GM12892 (cell line): Measurements from ENCODE around the gene CMTM2.

ENCODE experiments used
- POLR2AphosphoS5 ChIP-seq: IDR thresholded peaks from 2 replicates; pipeline ENCODE4 v1.6.1; 2011; ENCODE audit warnings: low read depth, low read length, control low read depth
- TAF1 ChIP-seq: IDR thresholded peaks from 2 replicates; pipeline ENCODE4 v1.6.1; 2011; ENCODE audit warnings: low read depth, mild to moderate bottlenecking, control low read depth, low read length, borderline replicate concordance

DNA sequence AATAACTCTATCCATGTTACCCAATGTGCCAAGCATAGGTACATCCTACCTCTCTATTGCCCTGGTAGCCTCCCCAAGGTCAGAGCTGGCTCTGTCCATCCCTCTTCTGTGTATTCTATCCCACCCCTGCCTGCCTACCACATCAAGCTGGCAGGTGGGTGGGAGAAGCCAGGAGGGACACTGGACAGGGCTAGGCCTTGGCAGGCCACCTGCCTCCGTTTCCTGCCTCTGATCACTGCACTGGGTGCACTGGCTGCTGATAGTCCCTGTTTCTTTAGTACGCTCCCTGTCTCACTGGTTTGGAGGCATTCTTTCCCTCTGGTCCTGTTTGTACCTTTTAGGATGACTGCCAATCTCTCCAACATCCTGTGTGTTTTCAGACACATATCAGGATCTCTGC lies 42.0 kb upstream of the CMTM2 start:
- TF ChIP-seq POLR2AphosphoS5: no peak
- no peak for TF ChIP-seq TAF1
